ENCODE results near the gene DNAH11. TPM values are rescaled to one million over a fixed set of nuclear protein-coding genes. Genes with fewer than 3 reads are reported as not detected.
"Not testable (repeated sequence)": the region's sequence is repeated elsewhere in the genome, so short reads cannot be mapped to it uniquely, and the experiment has no call there.

The DNAH11 gene
- polyA plus RNA-seq, 4 donors = 1.9 to 5.2 (median 2.6) TPM

- DNase-seq (ENCODE audit: low read depth in 4 of 4, low spot score in 2 of 4) = no peak
Measured at GRCh38 chr7:21867816-21868575, 325.2 kb downstream of the DNAH11 start.

GRCh38 chr7:21868576-21868850 lies 325.7 kb downstream of the DNAH11 start:
- DNase-seq (ENCODE audit: low read depth in 4 of 4, low spot score in 2 of 4) = no peak

GRCh38 chr7:21869785-21870402 lies 327.1 kb downstream of the DNAH11 start:
- no peak for DNase-seq (ENCODE audit: low read depth in 4 of 4, low spot score in 2 of 4)

- no peak for DNase-seq (ENCODE audit: low read depth in 4 of 4, low spot score in 2 of 4)
Measured at GRCh38 chr7:21883069-21883468, 340.2 kb downstream of the DNAH11 start.

GRCh38 chr7:21883501-21883900 lies 340.7 kb downstream of the DNAH11 start:
- DNase-seq (ENCODE audit: low read depth in 4 of 4, low spot score in 2 of 4) = not testable (repeated sequence)

GRCh38 chr7:21884496-21884895 lies 341.7 kb downstream of the DNAH11 start:
- no peak for DNase-seq (ENCODE audit: low read depth in 4 of 4, low spot score in 2 of 4)

- DNase-seq (ENCODE audit: low read depth in 4 of 4, low spot score in 2 of 4) = no peak
Measured at GRCh38 chr7:21886396-21886795, 343.6 kb downstream of the DNAH11 start.

- no peak for DNase-seq (ENCODE audit: low read depth in 4 of 4, low spot score in 2 of 4)
Measured at GRCh38 chr7:21887353-21887752, 344.5 kb downstream of the DNAH11 start.

- no peak for DNase-seq (ENCODE audit: low read depth in 4 of 4, low spot score in 2 of 4)
Measured at GRCh38 chr7:21887779-21888178, 344.9 kb downstream of the DNAH11 start.

GRCh38 chr7:21891291-21891690 lies 348.5 kb downstream of the DNAH11 start:
- peak; percentile 28 to 52 (median 36) for DNase-seq (ENCODE audit: low read depth in 4 of 4, low spot score in 2 of 4)

- DNase-seq (ENCODE audit: low read depth in 4 of 4, low spot score in 2 of 4) = no peak
Measured at GRCh38 chr7:21893401-21893800, 350.6 kb downstream of the DNAH11 start.

- DNase-seq (ENCODE audit: low read depth in 4 of 4, low spot score in 2 of 4) = no peak
Measured at GRCh38 chr7:21898265-21898930, 355.6 kb downstream of the DNAH11 start.

GRCh38 chr7:21902240-21902639 lies 359.4 kb downstream of the DNAH11 start:
- no peak for DNase-seq (ENCODE audit: low read depth in 4 of 4, low spot score in 2 of 4)

GRCh38 chr7:21903020-21903786 lies 360.4 kb downstream of the DNAH11 start:
- DNase-seq (ENCODE audit: low read depth in 4 of 4, low spot score in 2 of 4) = no peak

- no peak for DNase-seq (ENCODE audit: low read depth in 4 of 4, low spot score in 2 of 4)
Measured at GRCh38 chr7:21908746-21909145, 365.9 kb downstream of the DNAH11 start.

- no peak for DNase-seq (ENCODE audit: low read depth in 4 of 4, low spot score in 2 of 4)
Measured at GRCh38 chr7:21910253-21910652, 367.4 kb downstream of the DNAH11 start.

GRCh38 chr7:21911341-21911875 lies 368.6 kb downstream of the DNAH11 start:
- DNase-seq (ENCODE audit: low read depth in 4 of 4, low spot score in 2 of 4) = no peak

GRCh38 chr7:21912305-21912704 lies 369.5 kb downstream of the DNAH11 start:
- no peak for DNase-seq (ENCODE audit: low read depth in 4 of 4, low spot score in 2 of 4)

- no peak for DNase-seq (ENCODE audit: low read depth in 4 of 4, low spot score in 2 of 4)
Measured at GRCh38 chr7:21912931-21913780, 370.3 kb downstream of the DNAH11 start.

GRCh38 chr7:21914671-21915070 lies 371.8 kb downstream of the DNAH11 start:
- DNase-seq (ENCODE audit: low read depth in 4 of 4, low spot score in 2 of 4) = no peak
